MM.1S (cell line): ENCODE data around the gene RELL1.

Experiments used
- DNase-seq: peaks from one replicate; pipeline ENCODE4 v3.0.0-alpha.2; 2015
- H2AFZ ChIP-seq: fragments of 300-600 bp; sonication (generic); 2 replicates; pipeline ENCODE4 v1.6.0; 2016; ENCODE audit warnings: antibody characterized with exemption, low read length
- H3F3A ChIP-seq: fragments of 300-600 bp; sonication (generic); 2 replicates; pipeline ENCODE4 v1.6.1; 2016; ENCODE audit warnings: mild to moderate bottlenecking, antibody characterized with exemption, low read length, moderate library complexity, mixed read lengths; ENCODE audit not compliant: insufficient read depth
- H3K27ac ChIP-seq: fragments of 300-600 bp; sonication (generic); 2 replicates; pipeline ENCODE4 v1.5.1; 2016; ENCODE audit warnings: mild to moderate bottlenecking, low read length
- H3K27me3 ChIP-seq: fragments of 300-600 bp; sonication (generic); replicated peaks from 2 replicates; pipeline ENCODE4 v1.6.0; 2016; ENCODE audit warnings: low read length; ENCODE audit not compliant: insufficient read depth
- H3K36me3 ChIP-seq: fragments of 300-600 bp; sonication (generic); replicated peaks from 2 replicates; pipeline ENCODE4 v1.6.1; 2016; ENCODE audit warnings: mild to moderate bottlenecking, low read length, mixed read lengths; ENCODE audit not compliant: insufficient read depth
- H3K4me1 ChIP-seq: fragments of 300-600 bp; sonication (generic); 2 replicates; pipeline ENCODE4 v1.6.1; 2016; ENCODE audit warnings: low read length, mixed read lengths
- H3K4me2 ChIP-seq: fragments of 300-600 bp; sonication (generic); 2 replicates; pipeline ENCODE4 v1.6.0; 2016; ENCODE audit warnings: low read depth, low read length
- H3K4me3 ChIP-seq: fragments of 300-600 bp; sonication (generic); 2 replicates; pipeline ENCODE4 v1.5.1; 2016; ENCODE audit warnings: low read length, mixed read lengths
- H3K79me2 ChIP-seq: fragments of 300-600 bp; sonication (generic); 2 replicates; pipeline ENCODE4 v1.6.1; 2016; ENCODE audit warnings: mixed run types, low read length, mixed read lengths
- H3K9ac ChIP-seq: fragments of 300-600 bp; sonication (generic); 2 replicates; pipeline ENCODE4 v1.6.1; 2016; ENCODE audit warnings: low read length, mixed read lengths
- H3K9me2 ChIP-seq: fragments of 300-600 bp; sonication (generic); replicated peaks from 2 replicates; pipeline ENCODE4 v1.6.1; 2016; ENCODE audit warnings: mild to moderate bottlenecking, low read length, mixed read lengths; ENCODE audit not compliant: insufficient read depth
- H3K9me3 ChIP-seq: fragments of 300-600 bp; sonication (generic); replicated peaks from 2 replicates; pipeline ENCODE4 v1.6.1; 2016; ENCODE audit warnings: mild to moderate bottlenecking, low read length, mixed read lengths; ENCODE audit not compliant: insufficient read depth
- H4K20me1 ChIP-seq: fragments of 300-600 bp; sonication (generic); 2 replicates; pipeline ENCODE4 v1.6.1; 2016; ENCODE audit warnings: mild to moderate bottlenecking, low read length, moderate library complexity, mixed read lengths; ENCODE audit not compliant: insufficient read depth
- EZH2 ChIP-seq: fragments of 300-600 bp; sonication (generic); optimal IDR thresholded peaks from 2 replicates; pipeline ENCODE3; 2017; ENCODE audit warnings: low read depth, mild to moderate bottlenecking, antibody characterized with exemption, low read length, mixed read lengths
- EZH2phosphoT487 ChIP-seq: fragments of 300-600 bp; sonication (generic); IDR thresholded peaks from 2 replicates; pipeline ENCODE4 v1.6.1; 2018; ENCODE audit warnings: antibody characterized with exemption, low read length
- TF ChIP-seq, protein P1 (sequence below): fragments of 300-600 bp; sonication (generic); IDR thresholded peaks from 2 replicates; pipeline ENCODE4 v1.5.1; 2016; ENCODE audit warnings: antibody characterized with exemption, low read length, mixed read lengths

The RELL1 gene

DNA sequence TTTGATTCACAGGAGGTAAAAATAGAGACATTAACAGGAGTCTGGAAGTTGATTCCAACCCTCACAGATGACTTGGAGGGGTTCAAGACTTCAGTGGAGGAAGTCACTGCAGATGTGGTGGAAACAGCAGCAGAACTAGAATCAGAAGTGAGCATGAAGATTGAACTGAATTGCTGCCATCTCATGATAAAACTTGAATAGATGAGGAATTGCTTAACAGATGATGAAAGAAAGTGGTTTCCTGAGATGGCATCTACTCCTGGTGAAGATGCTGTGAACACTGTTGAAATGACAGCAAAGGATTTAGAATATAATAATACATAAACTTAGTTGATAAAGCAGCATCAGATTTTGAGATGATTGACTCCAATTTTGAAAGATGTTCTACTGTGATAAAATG is 76.5 kb downstream of the RELL1 start:
- no peaks in the 10 kb centered on the region for H4K20me1 ChIP-seq
- H3K27ac ChIP-seq: no peak overlapping the region
- H2AFZ ChIP-seq: no peak overlapping the region
- TF ChIP-seq EZH2phosphoT487: no peak
- TF ChIP-seq, protein P1, sequence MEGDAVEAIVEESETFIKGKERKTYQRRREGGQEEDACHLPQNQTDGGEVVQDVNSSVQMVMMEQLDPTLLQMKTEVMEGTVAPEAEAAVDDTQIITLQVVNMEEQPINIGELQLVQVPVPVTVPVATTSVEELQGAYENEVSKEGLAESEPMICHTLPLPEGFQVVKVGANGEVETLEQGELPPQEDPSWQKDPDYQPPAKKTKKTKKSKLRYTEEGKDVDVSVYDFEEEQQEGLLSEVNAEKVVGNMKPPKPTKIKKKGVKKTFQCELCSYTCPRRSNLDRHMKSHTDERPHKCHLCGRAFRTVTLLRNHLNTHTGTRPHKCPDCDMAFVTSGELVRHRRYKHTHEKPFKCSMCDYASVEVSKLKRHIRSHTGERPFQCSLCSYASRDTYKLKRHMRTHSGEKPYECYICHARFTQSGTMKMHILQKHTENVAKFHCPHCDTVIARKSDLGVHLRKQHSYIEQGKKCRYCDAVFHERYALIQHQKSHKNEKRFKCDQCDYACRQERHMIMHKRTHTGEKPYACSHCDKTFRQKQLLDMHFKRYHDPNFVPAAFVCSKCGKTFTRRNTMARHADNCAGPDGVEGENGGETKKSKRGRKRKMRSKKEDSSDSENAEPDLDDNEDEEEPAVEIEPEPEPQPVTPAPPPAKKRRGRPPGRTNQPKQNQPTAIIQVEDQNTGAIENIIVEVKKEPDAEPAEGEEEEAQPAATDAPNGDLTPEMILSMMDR: no peak
- TF ChIP-seq EZH2: no peak
- no peaks in the 10 kb centered on the region for H3K4me1 ChIP-seq
- H3K9me2 ChIP-seq: no peaks in the 10 kb centered on the region
- H3K9ac ChIP-seq: no peak overlapping the region
- DNase-seq: no peak
- no peaks in the 10 kb centered on the region for H3K27me3 ChIP-seq
- H3K9me3 ChIP-seq: no peaks in the 10 kb centered on the region
- H3K4me3 ChIP-seq: no peak overlapping the region
- no peak overlapping the region for H3K4me2 ChIP-seq
- no peaks in the 10 kb centered on the region for H3F3A ChIP-seq
- H3K36me3 ChIP-seq: no peaks in the 10 kb centered on the region
- no peaks in the 10 kb centered on the region for H3K79me2 ChIP-seq

DNA sequence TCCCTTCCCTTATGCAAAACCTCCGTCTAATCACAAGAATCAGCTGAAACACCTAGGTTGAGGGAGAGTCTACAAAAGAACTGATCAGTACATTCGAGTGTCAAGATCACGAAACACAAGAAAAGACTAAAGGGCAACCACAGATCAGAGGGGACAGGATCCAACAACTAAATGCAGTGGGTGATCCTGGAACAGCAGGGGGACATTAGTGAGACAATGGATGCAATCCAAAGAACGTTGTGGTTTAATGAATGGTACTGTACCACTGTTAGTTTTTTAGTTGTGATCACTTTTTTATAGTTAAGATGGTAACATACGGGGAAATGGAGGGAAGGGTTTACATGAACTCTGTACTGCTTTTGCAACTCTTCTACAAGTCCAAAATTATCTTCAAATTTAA is 79.2 kb downstream of the RELL1 start:
- no peaks in the 10 kb centered on the region for H3F3A ChIP-seq

DNA sequence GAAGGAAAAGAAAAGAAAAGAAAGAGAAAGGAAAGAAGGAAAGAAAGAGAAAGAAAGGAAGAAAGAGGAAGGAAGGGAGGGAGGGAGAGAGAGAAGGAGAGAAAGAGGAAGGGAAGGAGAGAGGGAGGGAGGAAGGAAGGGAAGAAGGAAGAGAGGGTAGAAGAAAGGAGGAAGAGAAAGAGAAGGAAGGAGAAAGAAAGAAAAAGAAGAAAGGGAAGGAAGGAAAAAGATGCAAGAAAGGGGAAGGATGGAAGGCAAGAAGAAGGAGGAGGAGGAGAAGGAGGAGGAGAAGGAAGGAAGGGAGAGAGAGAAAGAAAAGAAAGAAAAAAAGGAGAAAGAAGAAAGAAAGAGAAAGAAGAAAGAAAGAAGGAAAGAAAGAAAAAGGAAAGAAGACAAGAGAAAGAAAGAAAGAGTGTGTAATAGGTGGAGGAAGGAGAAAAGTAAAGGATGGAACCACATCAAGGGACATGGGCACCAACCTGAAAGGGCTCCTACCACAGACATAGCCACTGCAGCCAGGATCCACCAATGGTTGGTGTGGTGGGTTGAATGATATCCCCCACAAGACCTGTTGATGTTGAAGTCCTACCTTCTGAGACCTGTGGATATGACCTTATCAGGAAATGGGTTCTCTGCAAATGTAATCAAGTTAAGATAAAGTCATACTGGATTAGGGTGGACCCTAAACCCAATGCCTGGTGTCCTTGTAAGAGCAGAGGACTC is 80.2 kb downstream of the RELL1 start:
- no peak for DNase-seq
- Histone ChIP-seq H4K20me1 (no peaks in the 10 kb centered on the region), H3F3A (no peaks in the 10 kb centered on the region), H2AFZ (no peak overlapping the region), H3K27me3 (no peaks in the 10 kb centered on the region), H3K9me3 (no peaks in the 10 kb centered on the region), H3K9me2 (no peaks in the 10 kb centered on the region), H3K9ac (no peak overlapping the region), H3K4me3 (no peak overlapping the region), H3K36me3 (no peaks in the 10 kb centered on the region), H3K4me2 (no peak overlapping the region), H3K79me2 (no peaks in the 10 kb centered on the region), H3K4me1 (no peaks in the 10 kb centered on the region), H3K27ac (no peak overlapping the region)
- TF ChIP-seq EZH2phosphoT487 (no peak), EZH2 (no peak)
- TF ChIP-seq, protein P1: no peak

More for the DNA sequence above, 79.2 kb downstream of the RELL1 start:
- H3K4me3 ChIP-seq: no peak overlapping the region
- H2AFZ ChIP-seq: no peak overlapping the region
- H3K9me2 ChIP-seq: no peaks in the 10 kb centered on the region
- no peaks in the 10 kb centered on the region for H3K9me3 ChIP-seq
- no peak overlapping the region for H3K9ac ChIP-seq
- no peaks in the 10 kb centered on the region for H3K79me2 ChIP-seq
- no peaks in the 10 kb centered on the region for H4K20me1 ChIP-seq
- H3K4me1 ChIP-seq: no peaks in the 10 kb centered on the region
- no peak overlapping the region for H3K4me2 ChIP-seq
- no peak for DNase-seq
- H3K27ac ChIP-seq: no peak overlapping the region
- TF ChIP-seq EZH2phosphoT487 (no peak), EZH2 (no peak)
- TF ChIP-seq, protein P1: no peak
- no peaks in the 10 kb centered on the region for H3K36me3 ChIP-seq
- H3K27me3 ChIP-seq: no peaks in the 10 kb centered on the region
